ENCODE data around the gene LRRC56. TPM values are rescaled to one million over a fixed set of nuclear protein-coding genes. Genes with fewer than 3 reads are reported as not detected.

LRRC56 gene
- total RNA-seq, 4 donors from 2014 or later = 1.5 to 2.7 (median 1.8) TPM

DNA sequence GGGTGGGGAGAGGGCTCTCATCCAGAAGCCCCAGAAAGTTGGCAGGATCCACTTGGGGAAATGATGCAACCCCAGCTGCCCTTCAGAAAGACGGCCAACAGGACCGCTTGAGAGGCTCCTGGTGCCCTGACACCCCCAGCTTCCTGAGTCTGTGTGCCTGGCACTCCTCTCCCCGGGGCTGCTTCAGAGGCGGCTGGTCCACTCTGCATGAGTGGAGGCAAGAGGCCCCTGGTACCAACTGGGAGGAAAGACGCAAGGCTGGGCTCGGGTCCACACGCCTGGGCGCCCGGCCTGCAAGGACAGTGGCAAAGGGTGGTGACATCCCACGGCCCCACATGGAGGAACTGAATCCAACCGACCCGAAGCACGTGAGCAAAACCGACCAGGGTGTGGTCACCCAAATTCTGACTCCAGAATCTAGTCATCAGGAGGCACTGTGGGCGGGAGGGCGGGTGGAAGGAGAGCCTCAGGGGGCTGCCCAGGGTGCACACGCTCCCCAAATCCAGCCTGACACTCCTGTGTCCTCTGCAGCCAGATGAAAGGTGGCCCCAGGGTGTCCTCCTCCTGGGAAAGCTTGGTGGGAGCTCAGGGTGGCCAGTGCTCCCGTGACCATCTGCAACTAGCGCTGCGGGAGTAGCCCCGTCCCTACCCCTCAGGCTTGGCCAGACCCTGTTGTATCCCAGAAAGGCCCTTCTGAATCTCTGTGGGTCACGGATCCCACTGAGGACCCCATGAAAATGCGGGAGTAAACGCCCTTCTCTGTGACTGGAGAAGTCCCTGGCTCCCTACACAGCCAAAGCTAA lies 33.9 kb upstream of the LRRC56 start:
- 17 to 29% methylated on average over 21 to 24 of the region's 24 CpGs for WGBS, 2 donors

DNA sequence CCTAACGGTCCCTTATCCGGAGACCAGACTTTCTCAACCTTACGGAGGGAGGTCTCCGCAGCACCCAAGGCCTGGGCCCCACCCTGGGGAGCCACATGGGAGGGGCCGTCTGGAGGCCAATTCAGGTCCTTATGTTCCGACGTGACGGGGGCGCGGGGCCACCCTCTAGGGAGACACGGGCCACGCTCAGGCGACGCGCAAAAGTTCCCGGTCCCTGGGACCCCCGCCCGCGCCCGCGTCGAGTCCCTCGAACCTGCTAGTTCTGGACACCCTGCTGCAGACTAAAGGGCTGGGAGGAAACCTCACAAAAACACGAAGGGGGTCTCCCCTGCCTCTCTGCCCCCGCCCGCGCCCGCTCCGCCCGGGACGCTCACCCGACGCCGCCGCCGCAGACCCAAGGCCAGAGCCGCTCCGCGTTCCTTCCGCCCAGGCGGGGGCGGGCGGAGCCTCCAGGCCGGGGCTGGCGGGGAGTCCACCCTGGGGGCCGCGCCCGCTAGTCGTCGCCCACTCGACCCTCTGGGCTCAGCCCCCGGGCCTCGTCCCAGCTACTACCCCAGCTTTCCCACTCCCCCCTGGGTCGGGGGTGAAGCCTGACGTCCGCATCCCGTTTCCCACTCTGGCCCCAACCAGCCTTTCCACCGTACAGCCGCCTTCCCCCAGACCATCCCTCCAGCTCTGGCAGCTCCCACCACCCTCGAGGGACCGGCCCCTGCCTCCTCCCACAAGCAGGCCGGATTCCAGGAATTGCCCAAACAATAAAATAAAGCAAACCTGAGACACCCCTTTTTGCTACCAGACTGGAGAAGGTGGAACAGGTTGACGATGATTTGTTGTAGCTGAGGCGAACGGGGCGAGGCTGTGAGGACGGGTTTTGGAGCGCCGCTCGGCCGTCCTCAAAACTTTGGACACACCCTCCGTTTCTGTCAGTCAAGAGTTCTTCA lies 33.0 kb upstream of the LRRC56 start:
- peak; percentile 64 to 95 for DNase-seq (ENCODE audit: low spot score in 2 of 2)
- TF ChIP-seq, protein P1, sequence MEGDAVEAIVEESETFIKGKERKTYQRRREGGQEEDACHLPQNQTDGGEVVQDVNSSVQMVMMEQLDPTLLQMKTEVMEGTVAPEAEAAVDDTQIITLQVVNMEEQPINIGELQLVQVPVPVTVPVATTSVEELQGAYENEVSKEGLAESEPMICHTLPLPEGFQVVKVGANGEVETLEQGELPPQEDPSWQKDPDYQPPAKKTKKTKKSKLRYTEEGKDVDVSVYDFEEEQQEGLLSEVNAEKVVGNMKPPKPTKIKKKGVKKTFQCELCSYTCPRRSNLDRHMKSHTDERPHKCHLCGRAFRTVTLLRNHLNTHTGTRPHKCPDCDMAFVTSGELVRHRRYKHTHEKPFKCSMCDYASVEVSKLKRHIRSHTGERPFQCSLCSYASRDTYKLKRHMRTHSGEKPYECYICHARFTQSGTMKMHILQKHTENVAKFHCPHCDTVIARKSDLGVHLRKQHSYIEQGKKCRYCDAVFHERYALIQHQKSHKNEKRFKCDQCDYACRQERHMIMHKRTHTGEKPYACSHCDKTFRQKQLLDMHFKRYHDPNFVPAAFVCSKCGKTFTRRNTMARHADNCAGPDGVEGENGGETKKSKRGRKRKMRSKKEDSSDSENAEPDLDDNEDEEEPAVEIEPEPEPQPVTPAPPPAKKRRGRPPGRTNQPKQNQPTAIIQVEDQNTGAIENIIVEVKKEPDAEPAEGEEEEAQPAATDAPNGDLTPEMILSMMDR (IDR thresholded peaks at IDR 0.05) = no peak
- TF ChIP-seq POLR2A (IDR thresholded peaks at IDR 0.05) = no peak
- WGBS, 2 donors = 8 to 13% methylated on average over 50 to 72 of the region's 72 CpGs
- intact Hi-C loops (cut with DNase I; ENCODE audit: low total_unique reads) = loop anchor here (10.0 kb wide), 1 partner anchor 100 kb away; no protein-coding TSS in a partner anchor
- peak overlapping the region; percentile 37 for H3K4me3 ChIP-seq (ENCODE audit: low read depth, poor library complexity, severe bottlenecking)

More for the DNA sequence above, 33.9 kb upstream of the LRRC56 start:
- no peak for TF ChIP-seq POLR2A (IDR thresholded peaks at IDR 0.05)
- TF ChIP-seq, protein P1 (IDR thresholded peaks at IDR 0.05) = no peak
- intact Hi-C loops (cut with DNase I; ENCODE audit: low total_unique reads) = loop anchor here (10.0 kb wide), 1 partner anchor 99 kb away; no protein-coding TSS in a partner anchor
- DNase-seq (ENCODE audit: low spot score in 2 of 2) = peak; percentile 85 to 95
- peak overlapping the region; percentile 37 for H3K4me3 ChIP-seq (ENCODE audit: low read depth, poor library complexity, severe bottlenecking)

DNA sequence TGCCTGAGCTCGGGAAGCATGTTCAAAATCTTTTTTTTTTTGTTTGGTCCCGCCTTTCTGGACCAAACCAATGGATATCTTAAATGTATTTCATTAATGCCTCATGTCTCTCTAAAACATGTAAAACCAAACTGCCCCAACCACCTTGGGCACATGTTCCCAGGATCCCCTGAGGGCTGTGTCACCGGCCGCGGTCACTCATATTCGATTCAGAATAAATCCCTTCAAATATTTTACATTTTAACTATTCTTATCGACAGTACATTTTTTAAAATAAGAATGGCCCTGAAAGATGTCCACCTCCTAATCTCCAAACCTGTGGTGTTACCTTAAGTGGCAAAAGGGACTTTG lies 32.4 kb upstream of the LRRC56 start:
- peak in 1 of 2 donors; percentile 82 for DNase-seq (ENCODE audit: low spot score in 2 of 2)
- TF ChIP-seq, protein P1 (IDR thresholded peaks at IDR 0.05) = no peak
- no peak for TF ChIP-seq POLR2A (IDR thresholded peaks at IDR 0.05)
- no peak overlapping the region for H3K4me3 ChIP-seq (ENCODE audit: low read depth, poor library complexity, severe bottlenecking)
- WGBS, 2 donors = 44 to 49% methylated on average over 7 of the region's 7 CpGs
- intact Hi-C loops (cut with DNase I; ENCODE audit: low total_unique reads) = loop anchor here (10.0 kb wide), 1 partner anchor 100 kb away; no protein-coding TSS in a partner anchor

DNA sequence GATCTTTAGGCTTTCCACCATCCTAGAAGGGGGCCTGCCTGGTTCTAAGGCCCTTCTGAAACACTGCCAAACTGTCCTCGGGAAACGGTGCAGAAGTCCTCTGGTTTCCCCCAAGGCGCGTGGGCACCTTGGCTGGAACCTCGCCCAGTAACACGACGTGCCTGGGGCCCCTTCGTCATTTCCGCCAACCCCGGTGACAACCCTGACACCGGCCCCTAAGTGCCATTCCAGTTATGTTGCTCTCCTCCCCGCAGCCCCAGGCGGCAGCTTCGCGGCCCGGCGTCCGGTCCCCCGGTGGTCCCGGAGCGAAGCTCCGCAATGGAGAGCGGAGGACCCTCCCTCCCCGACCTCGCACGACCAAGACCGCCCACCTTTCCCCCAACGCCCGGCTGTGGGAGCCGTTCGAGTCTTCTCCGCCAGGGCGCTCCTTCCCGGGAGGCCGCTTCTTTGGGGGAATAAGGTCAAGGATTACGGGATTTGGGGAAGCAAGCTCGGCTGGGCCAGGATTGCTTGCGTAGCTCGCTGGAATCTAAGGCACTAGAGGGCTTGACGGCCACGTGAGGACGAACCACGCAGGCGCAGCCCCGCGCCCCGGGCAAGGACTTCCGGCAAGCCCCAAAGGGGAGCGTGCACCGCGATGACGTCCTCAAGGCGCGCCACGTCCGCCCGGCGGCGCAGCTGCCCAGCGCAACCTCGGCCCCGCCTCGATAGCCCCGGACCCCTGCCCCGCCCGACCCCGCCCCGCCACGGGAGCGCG lies 30.9 kb upstream of the LRRC56 start:
- peak overlapping the region; percentile 77 for H3K4me3 ChIP-seq (ENCODE audit: low read depth, poor library complexity, severe bottlenecking)
- WGBS, 2 donors = 0% methylated on average over 15 to 52 of the region's 71 CpGs
- intact Hi-C loops (cut with DNase I; ENCODE audit: low total_unique reads) = loop anchor here (10.0 kb wide), 1 partner anchor 102 kb away; no protein-coding TSS in a partner anchor
- peak; percentile 96 to 100 for DNase-seq (ENCODE audit: low spot score in 2 of 2)
- TF ChIP-seq POLR2A (IDR thresholded peaks at IDR 0.05) = peak in 1 of 2 donors; percentile 20
- TF ChIP-seq, protein P1 (IDR thresholded peaks at IDR 0.05) = no peak

Data from lower leg skin (tissue), 4 donors.